T-helper 9 cell (primary cell): ENCODE measurements around the gene DRD2.
"Not testable (repeated sequence)": the region's sequence is repeated elsewhere in the genome, so short reads cannot be mapped to it uniquely, and the experiment has no call there.

Source experiments
- DNase-seq: peaks from one replicate; pipeline ENCODE4 v3.0.0-alpha.2; 2020
- total RNA-seq, 2 donors: gene quantifications; one replicate each; lab custom pipeline; 2026; lab: John Stamatoyannopoulos, UW

Gene DRD2
- total RNA-seq = 0 to 0.14 reads per million in 2 donors

- DNase-seq = no peak
These were observed at the start of gene DRD2 for GRCh38 chr11:113475160-113475761. TSS of gene DRD2 (minus strand) at chr11:113475398. CDS start at chr11:113424651, 50,747 bp downstream.

- DNase-seq = not testable (repeated sequence)
These were observed 48.7 kb upstream of the DRD2 start for GRCh38 chr11:113523906-113524305.

- DNase-seq = no peak
These were observed 46.7 kb upstream of the DRD2 start for GRCh38 chr11:113521737-113522517.

- no peak for DNase-seq
These were observed 44.9 kb upstream of the DRD2 start for GRCh38 chr11:113519989-113520613.

GRCh38 chr11:113518716-113519495, 43.7 kb upstream of the DRD2 start:
- DNase-seq = no peak

GRCh38 chr11:113517361-113517760, 42.2 kb upstream of the DRD2 start:
- no peak for DNase-seq

GRCh38 chr11:113514856-113515255, 39.7 kb upstream of the DRD2 start:
- DNase-seq = no peak

- DNase-seq = no peak
These were observed 32.1 kb upstream of the DRD2 start for GRCh38 chr11:113507341-113507740.

GRCh38 chr11:113506893-113507292, 31.7 kb upstream of the DRD2 start:
- no peak for DNase-seq

- DNase-seq = no peak
These were observed 31.3 kb upstream of the DRD2 start for GRCh38 chr11:113506461-113506860.

- DNase-seq = no peak
These were observed 30.6 kb upstream of the DRD2 start for GRCh38 chr11:113505541-113506375.

- DNase-seq = no peak
These were observed 29.8 kb upstream of the DRD2 start for GRCh38 chr11:113505046-113505445.

GRCh38 chr11:113504586-113504985, 29.4 kb upstream of the DRD2 start:
- no peak for DNase-seq

- no peak for DNase-seq
These were observed 28.9 kb upstream of the DRD2 start for GRCh38 chr11:113504071-113504470.

- no peak for DNase-seq
These were observed 22.1 kb upstream of the DRD2 start for GRCh38 chr11:113497066-113497910.

- no peak for DNase-seq
These were observed 20.9 kb upstream of the DRD2 start for GRCh38 chr11:113496026-113496651.

- no peak for DNase-seq
These were observed 18.8 kb upstream of the DRD2 start for GRCh38 chr11:113494021-113494420.

GRCh38 chr11:113493206-113493605, 18.0 kb upstream of the DRD2 start:
- no peak for DNase-seq

GRCh38 chr11:113488931-113489351, 13.7 kb upstream of the DRD2 start:
- no peak for DNase-seq

- DNase-seq = no peak
These were observed 12.4 kb upstream of the DRD2 start for GRCh38 chr11:113487622-113488021.

- DNase-seq = no peak
These were observed 9.0 kb upstream of the DRD2 start for GRCh38 chr11:113484223-113484622.
